C4-2B (cell line): ENCODE results near the gene ASPN.

Source experiments
- CTCF ChIP-seq: fragments of 450-650 bp; conservative IDR thresholded peaks from 2 replicates; pipeline ENCODE4 v1.5.1; 2017; ENCODE audit warnings: mild to moderate bottlenecking
- ZFX ChIP-seq: fragments of 450-650 bp; IDR thresholded peaks from 2 replicates; pipeline ENCODE4 v1.6.1; 2017

- TF ChIP-seq CTCF, result no peak
- TF ChIP-seq ZFX, result no peak
These were observed 32.3 kb upstream of the ASPN start for GRCh38 chr9:92514635-92515034.
